ENCODE measurements around the gene TSPAN33.

- no peak for TF ChIP-seq EZH2 (IDR thresholded peaks at IDR 0.05; ENCODE audit: borderline replicate concordance, low read depth, low read length, severe bottlenecking)
- TF ChIP-seq, protein P1, sequence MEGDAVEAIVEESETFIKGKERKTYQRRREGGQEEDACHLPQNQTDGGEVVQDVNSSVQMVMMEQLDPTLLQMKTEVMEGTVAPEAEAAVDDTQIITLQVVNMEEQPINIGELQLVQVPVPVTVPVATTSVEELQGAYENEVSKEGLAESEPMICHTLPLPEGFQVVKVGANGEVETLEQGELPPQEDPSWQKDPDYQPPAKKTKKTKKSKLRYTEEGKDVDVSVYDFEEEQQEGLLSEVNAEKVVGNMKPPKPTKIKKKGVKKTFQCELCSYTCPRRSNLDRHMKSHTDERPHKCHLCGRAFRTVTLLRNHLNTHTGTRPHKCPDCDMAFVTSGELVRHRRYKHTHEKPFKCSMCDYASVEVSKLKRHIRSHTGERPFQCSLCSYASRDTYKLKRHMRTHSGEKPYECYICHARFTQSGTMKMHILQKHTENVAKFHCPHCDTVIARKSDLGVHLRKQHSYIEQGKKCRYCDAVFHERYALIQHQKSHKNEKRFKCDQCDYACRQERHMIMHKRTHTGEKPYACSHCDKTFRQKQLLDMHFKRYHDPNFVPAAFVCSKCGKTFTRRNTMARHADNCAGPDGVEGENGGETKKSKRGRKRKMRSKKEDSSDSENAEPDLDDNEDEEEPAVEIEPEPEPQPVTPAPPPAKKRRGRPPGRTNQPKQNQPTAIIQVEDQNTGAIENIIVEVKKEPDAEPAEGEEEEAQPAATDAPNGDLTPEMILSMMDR (IDR thresholded peaks at IDR 0.05; ENCODE audit: borderline replicate concordance, extremely low read depth, low read length, poor library complexity, severe bottlenecking): no peak
Measured at GRCh38 chr7:129100827-129101166, 43.7 kb upstream of the TSPAN33 start.
